Measurements from ENCODE around the gene LILRB5.

The LILRB5 gene

DNA sequence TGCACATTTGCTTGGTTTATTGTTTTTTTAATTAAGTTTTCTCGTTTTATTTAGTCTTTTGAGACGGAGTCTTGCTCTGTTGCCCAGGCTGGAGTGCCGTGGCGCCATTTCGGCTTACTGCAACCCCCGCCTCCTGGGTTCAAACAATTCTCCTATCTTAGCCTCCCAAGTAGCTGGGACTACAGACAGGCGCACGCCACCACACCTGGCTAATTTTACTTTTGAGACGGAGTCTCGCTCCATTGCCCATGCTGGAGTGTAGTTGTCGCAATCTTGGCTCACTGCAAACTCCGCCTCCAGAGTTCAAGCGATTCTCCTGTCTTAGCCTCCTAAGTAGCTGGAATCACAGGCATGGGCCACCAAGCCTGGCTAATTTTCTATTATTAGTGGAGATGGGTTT is 55.1 kb downstream of the LILRB5 start:
- Histone ChIP-seq H3K27ac (no peak overlapping the region), H3K9ac (no peak overlapping the region), H2AFZ (ENCODE audit: low read depth) (no peak overlapping the region), H3K36me3 (ENCODE audit: insufficient read depth) (peaks cover 33% of the 10 kb centered on the region; the same call in 1 of the 2 replicates), H3K4me3 (IDR thresholded peaks at IDR 0.05; ENCODE audit: insufficient read depth, low read depth, low read length) (no peak overlapping the region), H3K4me1 (ENCODE audit: low read depth, poor library complexity, severe bottlenecking) (peaks cover 56% of the 10 kb centered on the region), H3K79me2 (ENCODE audit: insufficient read depth, low read depth) (peaks cover 56% of the 10 kb centered on the region), H3K27me3 (ENCODE audit: insufficient read depth, low read depth) (no peaks in the 10 kb centered on the region; the same call in 1 of the 2 replicates), H4K20me1 (ENCODE audit: insufficient read depth) (peaks cover 50% of the 10 kb centered on the region), H3K4me2 (peak overlapping the region; percentile 81)
- TF ChIP-seq CTCF (conservative IDR thresholded peaks at IDR 0.05; ENCODE audit: low read depth, low read length) = no peak

DNA sequence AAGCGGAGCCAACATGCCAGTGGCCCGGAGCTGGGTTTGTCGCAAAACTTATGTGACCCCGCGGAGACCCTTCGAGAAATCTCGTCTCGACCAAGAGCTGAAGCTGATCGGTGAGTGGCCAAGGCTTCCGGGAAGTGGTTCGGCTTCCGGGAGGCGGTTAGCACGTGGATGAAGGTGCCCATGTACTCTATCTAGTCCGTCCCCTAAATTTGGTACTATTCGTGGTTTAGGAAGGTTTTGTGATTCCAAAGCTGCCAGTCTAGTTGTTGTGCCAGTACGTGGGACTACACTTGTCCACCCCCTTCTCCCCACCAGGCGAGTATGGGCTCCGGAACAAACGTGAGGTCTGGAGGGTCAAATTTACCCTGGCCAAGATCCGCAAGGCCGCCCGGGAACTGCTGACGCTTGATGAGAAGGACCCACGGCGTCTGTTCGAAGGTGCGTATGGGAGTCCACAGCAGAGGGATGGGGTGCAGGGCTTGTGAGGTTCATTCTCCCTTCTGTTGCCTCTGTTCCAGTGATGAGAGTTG is 55.8 kb downstream of the LILRB5 start:
- Histone ChIP-seq H3K4me1 (ENCODE audit: low read depth, poor library complexity, severe bottlenecking) (peaks cover 49% of the 10 kb centered on the region), H3K4me3 (IDR thresholded peaks at IDR 0.05; ENCODE audit: insufficient read depth, low read depth, low read length) (no peak overlapping the region), H3K79me2 (ENCODE audit: insufficient read depth, low read depth) (peaks cover 56% of the 10 kb centered on the region), H3K27me3 (ENCODE audit: insufficient read depth, low read depth) (no peaks in the 10 kb centered on the region; the same call in 1 of the 2 replicates), H4K20me1 (ENCODE audit: insufficient read depth) (peaks cover 44% of the 10 kb centered on the region), H3K27ac (peak overlapping the region; percentile 74), H3K36me3 (ENCODE audit: insufficient read depth) (peaks cover 26% of the 10 kb centered on the region; the same call in 1 of the 2 replicates), H3K4me2 (peak overlapping the region; percentile 81), H2AFZ (ENCODE audit: low read depth) (0 out of 2 replicates have a peak overlapping the region, but pooled peaks have one; percentile 88), H3K9ac (peak overlapping the region; percentile 81)
- no peak for TF ChIP-seq CTCF (conservative IDR thresholded peaks at IDR 0.05; ENCODE audit: low read depth, low read length)
